ENCODE results near the gene SLC25A41.

Gene SLC25A41

GRCh38 chr19:6427131-6427530 lies 6.4 kb downstream of the SLC25A41 start:
- DNase-seq, result no peak

DNA sequence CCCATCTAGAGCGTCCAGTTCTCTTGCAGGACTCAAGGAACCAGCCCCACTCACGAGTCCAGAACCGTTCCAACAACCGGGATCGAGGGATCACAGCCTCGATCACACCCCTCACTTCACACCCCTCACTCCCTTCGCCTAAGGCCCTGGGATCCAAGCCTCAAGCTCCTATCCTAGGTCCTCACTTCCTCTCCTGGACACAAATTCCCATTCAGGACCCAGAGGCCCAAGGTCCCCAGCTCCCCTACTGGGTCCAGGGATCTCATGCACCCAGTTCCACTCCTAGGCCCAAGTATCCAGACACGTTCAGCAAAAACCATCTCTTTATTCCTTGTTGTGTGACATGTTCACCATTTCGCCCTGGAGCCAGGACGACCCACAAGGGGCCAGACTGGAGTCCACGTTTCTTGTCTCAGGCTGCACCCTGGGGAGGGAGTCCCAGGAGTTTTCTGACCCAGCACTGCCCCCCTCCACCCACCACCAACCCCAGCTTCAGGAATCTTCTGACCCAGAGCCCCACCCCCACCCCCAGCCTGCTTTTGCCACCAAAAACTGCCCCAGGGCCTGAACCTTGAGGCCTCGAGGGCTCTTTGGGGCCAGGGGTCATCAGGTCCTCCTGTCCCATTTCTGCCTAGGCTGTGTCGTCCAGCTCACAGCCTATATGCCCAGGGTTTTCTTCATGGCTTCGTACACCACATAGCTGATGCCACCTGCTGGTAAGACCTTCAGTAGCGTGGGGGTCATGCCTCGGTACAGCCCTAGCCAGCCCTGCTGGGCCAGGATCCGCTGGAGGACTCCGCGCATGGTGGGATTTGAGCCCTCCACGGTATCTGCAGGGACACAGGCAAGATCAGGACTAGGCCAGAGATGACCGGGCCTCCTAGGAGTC lies 7.6 kb downstream of the SLC25A41 start:
- no peak for DNase-seq

GRCh38 chr19:6424939-6425731 lies 8.4 kb downstream of the SLC25A41 start:
- DNase-seq, result peak; percentile 100

- DNase-seq, result no peak
These were observed 9.2 kb downstream of the SLC25A41 start, which contains the start of gene KHSRP for GRCh38 chr19:6424195-6424938. KHSRP (minus strand) TSS chr19:6424811; CDS start chr19:6424701, 110 bp downstream.

DNA sequence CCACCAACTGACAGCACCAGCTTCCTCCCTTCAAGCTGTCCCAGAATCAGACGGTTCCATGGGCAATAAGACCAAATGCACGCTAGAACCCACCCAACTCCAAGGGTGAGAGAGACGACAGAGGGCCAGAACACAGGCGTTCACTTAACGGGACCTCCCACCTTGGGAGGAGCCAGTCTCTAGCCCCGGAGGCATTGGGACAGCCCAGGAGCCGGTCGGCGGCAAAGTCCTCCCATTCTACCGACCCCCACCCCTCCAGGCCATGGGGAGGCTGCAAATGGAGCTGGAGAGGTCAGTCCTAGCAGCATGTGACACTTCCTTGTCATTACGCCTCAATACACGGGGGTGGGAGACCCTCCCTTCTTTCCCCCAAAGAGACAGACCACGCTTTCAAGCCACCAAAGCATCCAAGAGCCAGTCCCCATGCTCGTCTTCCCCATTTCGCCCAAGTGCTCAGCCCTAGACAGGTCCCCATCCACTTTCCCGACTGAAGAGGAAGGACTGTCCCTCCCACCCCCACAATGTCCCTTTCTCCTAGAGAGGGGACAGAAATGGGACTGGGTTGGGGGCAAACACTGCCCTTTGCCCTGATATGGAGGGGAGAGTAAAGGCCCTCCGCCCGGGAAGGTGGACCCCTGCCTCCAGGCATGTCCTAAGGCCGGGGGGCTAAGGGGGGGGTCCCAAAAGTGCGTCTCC lies 9.9 kb downstream of the SLC25A41 start:
- peak; percentile 40 for DNase-seq

DNA sequence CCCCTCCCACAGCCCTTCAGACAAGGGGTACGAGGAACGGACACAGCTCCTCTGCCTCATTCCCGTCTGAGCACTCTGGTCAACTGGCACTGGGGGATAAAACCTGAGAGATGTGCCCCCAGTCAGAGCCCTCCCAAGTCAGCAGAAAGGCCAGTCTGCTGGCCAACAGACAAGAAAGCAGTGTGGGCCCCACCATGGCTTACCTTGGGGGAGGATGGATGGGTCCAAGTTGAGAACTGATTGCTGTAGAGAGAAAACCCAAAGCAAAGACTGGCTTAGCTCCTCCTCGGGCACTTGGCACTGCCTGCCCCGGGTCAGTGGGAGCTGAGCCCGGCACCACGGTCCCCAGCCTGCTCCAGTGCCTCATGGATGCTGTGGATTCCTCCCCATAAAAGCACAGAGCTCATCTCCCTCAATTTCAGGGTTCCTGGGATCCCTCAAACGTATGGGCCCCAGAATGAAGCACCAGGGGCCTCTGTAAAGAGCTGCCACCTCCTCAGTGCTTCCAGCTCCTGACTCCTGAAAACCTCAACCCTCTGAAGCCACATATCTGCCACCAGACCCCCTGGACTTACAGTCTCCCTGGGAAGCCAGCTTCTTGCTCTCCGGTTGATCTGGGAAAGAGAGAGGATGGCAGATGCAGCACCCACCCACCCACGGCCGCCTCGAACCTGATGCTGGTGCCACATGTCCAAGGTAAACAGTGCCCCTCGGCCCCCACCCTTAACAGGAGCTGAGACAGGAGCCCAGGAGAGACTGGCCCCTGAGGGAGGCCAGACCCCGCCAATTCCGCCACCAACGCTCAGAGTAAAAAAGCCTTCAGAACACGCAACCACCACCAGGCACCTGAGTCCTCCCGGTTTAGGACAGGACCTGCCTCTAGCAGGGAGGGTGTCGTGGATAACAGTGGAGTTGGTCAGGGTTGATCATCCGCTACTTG lies 12.2 kb downstream of the SLC25A41 start:
- no peak for DNase-seq

DNA sequence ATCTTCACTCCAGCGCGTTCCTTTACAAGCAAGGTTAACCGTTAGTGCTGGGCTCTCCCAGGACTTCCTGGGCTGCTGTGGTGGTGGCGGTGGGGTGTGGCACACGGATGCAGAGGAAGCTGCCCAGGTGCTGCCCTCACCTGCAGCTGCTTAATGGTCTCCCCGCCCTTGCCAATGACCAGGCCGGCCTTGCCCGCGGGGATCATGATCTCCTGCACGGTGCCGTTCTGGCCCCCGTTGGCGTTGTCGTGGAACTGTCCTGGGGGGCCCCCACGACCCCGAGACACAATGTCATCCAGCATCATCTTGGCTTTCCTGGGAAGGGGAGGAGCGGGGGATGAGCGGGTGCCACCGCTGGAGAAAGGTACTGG lies 15.0 kb downstream of the SLC25A41 start:
- DNase-seq, result no peak

DNA sequence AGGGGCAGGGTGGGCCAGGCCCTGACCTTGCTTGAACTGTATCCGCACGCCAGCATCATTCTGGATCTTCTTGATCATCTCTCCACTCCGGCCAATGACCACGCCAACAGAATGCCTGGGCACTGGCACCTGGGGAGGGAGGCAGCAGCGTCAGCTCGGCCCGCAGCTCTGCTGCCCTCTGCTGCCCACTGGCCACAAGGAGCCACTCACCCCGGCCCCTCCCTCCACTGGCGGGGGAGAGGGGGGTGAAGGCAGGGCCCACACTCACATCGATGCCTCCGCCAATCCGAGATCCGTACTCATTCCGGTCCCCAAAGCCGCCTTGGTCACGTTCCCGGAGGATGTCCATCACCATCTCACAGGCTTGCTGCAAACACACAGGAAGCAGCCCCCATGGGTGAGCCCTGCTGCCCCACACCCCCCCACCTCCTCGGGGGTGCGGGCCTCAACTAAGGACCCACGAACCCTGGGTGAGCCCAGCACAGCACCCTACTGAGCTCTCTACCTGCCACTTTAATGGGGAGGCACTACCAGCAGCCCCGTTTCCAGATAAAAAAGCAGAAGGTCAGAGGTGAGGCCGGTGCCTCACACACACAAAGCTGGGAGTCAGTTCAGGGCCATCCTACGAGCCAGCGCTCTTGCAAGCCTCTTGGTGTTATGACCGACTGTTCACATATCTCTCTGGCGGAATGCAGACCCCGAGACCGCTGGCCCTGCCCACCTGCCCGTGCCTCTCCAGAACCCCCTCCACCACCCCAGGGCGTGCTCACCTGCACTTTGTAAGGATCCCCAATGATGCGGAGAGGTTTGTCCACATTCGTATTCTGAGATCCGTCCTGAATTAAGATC lies 15.6 kb downstream of the SLC25A41 start:
- DNase-seq, result no peak

- no peak for DNase-seq
These were observed 16.7 kb downstream of the SLC25A41 start for GRCh38 chr19:6416658-6417405.

- DNase-seq, result no peak
These were observed 17.9 kb downstream of the SLC25A41 start for GRCh38 chr19:6415591-6416190.

- DNase-seq, result no peak
These were observed 18.6 kb downstream of the SLC25A41 start for GRCh38 chr19:6414793-6415590.

GRCh38 chr19:6413721-6414643 lies 19.6 kb downstream of the SLC25A41 start:
- no peak for DNase-seq

- DNase-seq, result no peak
These were observed 20.3 kb downstream of the SLC25A41 start for GRCh38 chr19:6413291-6413690.

DNA sequence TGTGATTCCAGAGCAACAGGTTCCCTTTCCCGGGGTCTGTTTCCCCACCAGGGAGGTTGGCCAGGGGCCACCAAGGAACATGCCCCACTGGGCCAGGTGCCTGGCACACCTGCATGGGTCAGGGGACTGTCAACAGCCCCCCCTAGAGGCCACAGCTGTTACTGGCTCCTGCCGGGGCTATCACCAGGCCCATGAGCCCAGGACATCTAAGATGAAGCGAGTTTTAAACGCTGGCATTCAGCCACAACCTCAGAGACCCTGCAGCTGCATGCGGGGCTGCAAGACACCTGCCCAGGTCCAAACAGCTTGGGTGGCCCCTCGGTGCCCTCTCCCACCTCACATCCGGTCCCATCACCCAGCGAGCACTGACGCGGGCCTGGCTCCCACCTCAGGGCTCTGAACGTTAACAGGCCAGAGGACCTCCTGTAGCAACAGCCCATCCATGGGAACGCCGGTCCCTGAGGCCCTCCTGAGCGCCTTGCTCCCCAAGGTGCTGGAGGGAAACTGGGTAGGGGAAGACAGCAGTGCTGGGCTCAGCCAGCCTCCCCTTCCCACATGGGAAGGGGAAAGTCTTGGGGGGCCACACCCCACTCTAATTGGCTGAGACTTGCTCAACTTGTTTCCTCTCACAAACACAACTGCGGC lies 21.0 kb downstream of the SLC25A41 start:
- DNase-seq, result no peak

DNA sequence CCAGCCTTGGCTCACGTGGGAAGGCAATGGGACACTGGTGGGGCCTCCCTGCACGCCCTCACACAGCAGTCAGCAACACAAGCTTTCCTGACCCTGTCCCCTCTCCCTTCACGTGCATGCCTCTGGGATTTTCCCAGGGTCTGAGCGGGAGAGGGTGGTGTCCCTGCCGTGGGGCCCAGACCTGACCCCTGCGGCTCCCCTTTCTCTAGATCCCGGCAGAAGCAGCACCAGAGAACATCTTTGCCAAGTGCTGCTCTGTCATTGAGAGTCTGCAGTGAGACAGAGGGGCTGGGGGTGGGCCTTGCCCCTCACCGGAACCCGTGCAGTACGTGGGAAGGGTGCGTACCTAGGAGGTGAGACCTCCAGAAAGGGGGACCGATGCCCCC lies 21.5 kb downstream of the SLC25A41 start:
- no peak for DNase-seq

DNA sequence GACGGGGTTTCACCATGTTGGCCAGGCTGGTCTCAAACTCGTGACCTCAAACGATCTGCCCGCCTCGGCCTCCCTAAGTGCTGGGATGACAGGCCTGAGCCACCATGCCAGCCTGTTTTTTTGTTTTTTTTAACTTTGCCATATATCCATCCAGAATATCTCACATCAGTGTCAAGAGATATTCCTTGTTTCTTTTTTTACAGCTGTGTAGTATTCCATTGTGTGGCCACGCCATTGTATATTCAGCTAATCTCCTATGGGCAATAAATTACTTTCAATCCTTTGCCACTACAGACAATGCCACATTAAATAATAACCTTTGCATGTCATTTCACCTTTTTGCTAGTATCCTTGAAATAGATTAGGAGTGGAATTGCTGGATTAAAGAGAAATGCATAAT lies 24.2 kb downstream of the SLC25A41 start:
- DNase-seq, result no peak
